Activated naive CD8-positive, alpha-beta T cell (primary cell): ENCODE data around the gene DECR2.

Experiments
- H3K27ac Mint-ChIP-seq: one replicate; pipeline ENCODE4 v1.8.0; 2021; ENCODE audit warnings: mixed read lengths
- H3K27me3 Mint-ChIP-seq: one replicate; pipeline ENCODE4 v1.8.0; 2021; ENCODE audit warnings: mixed read lengths
- H3K36me3 Mint-ChIP-seq: one replicate; pipeline ENCODE4 v1.8.0; 2021; ENCODE audit warnings: mixed read lengths
- H3K4me1 Mint-ChIP-seq: one replicate; pipeline ENCODE4 v1.8.0; 2021; ENCODE audit warnings: low read depth, mixed read lengths
- H3K4me3 Mint-ChIP-seq: one replicate; pipeline ENCODE4 v1.8.0; 2021; ENCODE audit warnings: mild to moderate bottlenecking, mixed read lengths
- H3K9me3 Mint-ChIP-seq: one replicate; pipeline ENCODE4 v1.8.0; 2021; ENCODE audit warnings: low read depth, mixed read lengths

The DECR2 gene

GRCh38 chr16:457732-458400, 56.2 kb downstream of the DECR2 start:
- H3K4me3 Mint-ChIP-seq, result no peak overlapping the region
- no peaks in the 10 kb centered on the region for H3K9me3 Mint-ChIP-seq
- H3K27ac Mint-ChIP-seq, result no peak overlapping the region
- peaks cover 5% of the 10 kb centered on the region for H3K36me3 Mint-ChIP-seq
- H3K27me3 Mint-ChIP-seq, result no peaks in the 10 kb centered on the region
- peaks cover 8% of the 10 kb centered on the region for H3K4me1 Mint-ChIP-seq

GRCh38 chr16:459761-460160, 58.1 kb downstream of the DECR2 start:
- H3K4me1 Mint-ChIP-seq, result peaks cover 5% of the 10 kb centered on the region
- no peak overlapping the region for H3K4me3 Mint-ChIP-seq
- H3K27ac Mint-ChIP-seq, result no peak overlapping the region
- no peaks in the 10 kb centered on the region for H3K27me3 Mint-ChIP-seq
- H3K9me3 Mint-ChIP-seq, result no peaks in the 10 kb centered on the region
- peaks cover 8% of the 10 kb centered on the region for H3K36me3 Mint-ChIP-seq

GRCh38 chr16:460787-461186, 59.1 kb downstream of the DECR2 start:
- Mint-ChIP-seq H3K9me3 (no peaks in the 10 kb centered on the region), H3K27ac (no peak overlapping the region), H3K4me3 (no peak overlapping the region), H3K4me1 (peaks cover 5% of the 10 kb centered on the region), H3K36me3 (peaks cover 8% of the 10 kb centered on the region), H3K27me3 (no peaks in the 10 kb centered on the region)
